Panc1 (cell line): ENCODE results near the gene WWOX. TPM values are rescaled to one million over a fixed set of nuclear protein-coding genes. Genes with fewer than 3 reads are reported as not detected.

ENCODE experiments used
- ATAC-seq: fragments of 200-7000 bp; cut with Tn5 transposase; 2 replicates; pipeline ENCODE4 v1.9.1; 2020; ENCODE audit warnings: mild to moderate bottlenecking, moderate library complexity
- BruUV-seq: library from RNA; stranded (reverse); fragments of 400-500 nt; replicated peaks from 2 replicates; lab custom pipeline; 2021; lab: Mats Ljungman, UMichigan
- CTCF ChIA-PET: fragments of 300-600 bp; sonication (Branson Sonifier 250); formaldehyde crosslinking; loops from one replicate; lab custom pipeline; 2022; ENCODE audit warnings: antibody characterized with exemption; lab: Charles Lee
- POLR2A ChIA-PET: fragments of 300-600 bp; sonication (Branson Sonifier 250); formaldehyde crosslinking; loops from one replicate; lab custom pipeline; 2022; ENCODE audit warnings: antibody characterized with exemption; lab: Charles Lee
- DNase-seq: peaks from one replicate; pipeline ENCODE4 v3.0.0-alpha.2; 2010; ENCODE audit warnings: low read depth, low spot score
- H3K27ac ChIP-seq: 2 replicates; pipeline ENCODE4 v1.5.1; 2011; ENCODE audit warnings: mild to moderate bottlenecking, low read length, inconsistent platforms
- H3K27me3 ChIP-seq: fragments of 200-500 bp; sonication (Bioruptor generic); 2 replicates; pipeline ENCODE4 v1.6.0; 2014; ENCODE audit warnings: low read length, inconsistent platforms; ENCODE audit not compliant: control insufficient read depth, insufficient read depth
- H3K36me3 ChIP-seq: fragments of 200-500 bp; sonication (Bioruptor generic); 2 replicates; pipeline ENCODE4 v1.5.1; 2014; ENCODE audit warnings: inconsistent platforms, mild to moderate bottlenecking, low read length, moderate library complexity; ENCODE audit not compliant: control insufficient read depth, insufficient read depth
- H3K4me1 ChIP-seq: 2 replicates; pipeline ENCODE4 v1.5.1; 2011; ENCODE audit warnings: inconsistent platforms, mild to moderate bottlenecking, low read length, moderate library complexity; ENCODE audit not compliant: control insufficient read depth, insufficient read depth
- H3K4me3 ChIP-seq, 2 experiments: 2 replicates each; pipeline ENCODE4 v1.5.1; 2011 to 2012; ENCODE audit warnings: low read depth in 2 of 2, low read length in 2 of 2, mild to moderate bottlenecking in 2 of 2, inconsistent platforms in 1 of 2, moderate library complexity in 1 of 2
- H3K9me3 ChIP-seq: fragments of 200-500 bp; sonication (Bioruptor generic); 2 replicates; pipeline ENCODE4 v1.5.1; 2014; ENCODE audit warnings: low read depth, mild to moderate bottlenecking, inconsistent platforms, low read length, moderate library complexity; ENCODE audit not compliant: control insufficient read depth, insufficient read depth
- POLR2AphosphoS5 ChIP-seq: IDR thresholded peaks from 2 replicates; pipeline ENCODE4 v1.6.1; 2012; ENCODE audit warnings: mild to moderate bottlenecking, low read depth, low read length, moderate library complexity
- REST ChIP-seq, 2 experiments: IDR thresholded peaks; 2 replicates each; pipeline ENCODE4 v1.6.1; 2011 to 2012; ENCODE audit warnings: low read depth in 2 of 2, control low read depth in 1 of 2, low read length in 1 of 2, mild to moderate bottlenecking in 1 of 2, moderate library complexity in 1 of 2; ENCODE audit not compliant: insufficient read depth in 1 of 2
- SIN3A ChIP-seq: IDR thresholded peaks from 2 replicates; pipeline ENCODE4 v1.6.1; 2012; ENCODE audit warnings: low read depth, mild to moderate bottlenecking, low read length, moderate library complexity, borderline replicate concordance; ENCODE audit not compliant: insufficient read depth
- TCF7L2 ChIP-seq: IDR thresholded peaks from 2 replicates; pipeline ENCODE4 v1.6.1; 2011; ENCODE audit warnings: mild to moderate bottlenecking, low read depth, low read length, inconsistent platforms
- in situ Hi-C: cut with HindIII; loops from 2 replicates; pipeline ENCODE4 v1.10.0; 2016; ENCODE audit warnings: low sequenced_read_pairs, low pct_unique_long_range_greater_than_20kb
- intact Hi-C: fragments of 100-400 bp; cut with micrococcal nuclease; formaldehyde crosslinking; loops from one replicate; pipeline ENCODE4 v1.10.0; 2022; ENCODE audit not compliant: unreplicated experiment
- total RNA-seq: library from RNA; stranded (reverse); gene quantifications from one replicate; pipeline ENCODE4 v1.2.1, GENCODE V29; 2021; ENCODE audit not compliant: unreplicated experiment
- TF ChIP-seq, protein P1 (sequence below): fragments of 450-650 bp; IDR thresholded peaks from 2 replicates; pipeline ENCODE4 v1.5.1; 2017; ENCODE audit warnings: mild to moderate bottlenecking

The WWOX gene
- total RNA-seq, 1 experiment from 2014 or later: 12.5 TPM

GRCh38 chr16:78179666-78180065 lies 80.2 kb downstream of the WWOX start:
- POLR2A ChIA-PET: no interaction called here
- H3K9me3 ChIP-seq: no peaks in the 10 kb centered on the region
- peaks cover 10% of the 10 kb centered on the region; the same call in 1 of the 2 replicates for H3K4me1 ChIP-seq
- DNase-seq (no peak), ATAC-seq (no peak)
- intact Hi-C loops: no loop called here
- in situ Hi-C loops: no loop called here
- H3K4me3 ChIP-seq: no peak overlapping the region
- CTCF ChIA-PET: no interaction called here
- H3K27me3 ChIP-seq: no peaks in the 10 kb centered on the region
- no peaks in the 10 kb centered on the region for H3K36me3 ChIP-seq
- no peak overlapping the region for H3K27ac ChIP-seq
- BruUV-seq: no TSS peak
- TF ChIP-seq POLR2AphosphoS5: no peak
- no peak for TF ChIP-seq TCF7L2
- TF ChIP-seq, protein P1, sequence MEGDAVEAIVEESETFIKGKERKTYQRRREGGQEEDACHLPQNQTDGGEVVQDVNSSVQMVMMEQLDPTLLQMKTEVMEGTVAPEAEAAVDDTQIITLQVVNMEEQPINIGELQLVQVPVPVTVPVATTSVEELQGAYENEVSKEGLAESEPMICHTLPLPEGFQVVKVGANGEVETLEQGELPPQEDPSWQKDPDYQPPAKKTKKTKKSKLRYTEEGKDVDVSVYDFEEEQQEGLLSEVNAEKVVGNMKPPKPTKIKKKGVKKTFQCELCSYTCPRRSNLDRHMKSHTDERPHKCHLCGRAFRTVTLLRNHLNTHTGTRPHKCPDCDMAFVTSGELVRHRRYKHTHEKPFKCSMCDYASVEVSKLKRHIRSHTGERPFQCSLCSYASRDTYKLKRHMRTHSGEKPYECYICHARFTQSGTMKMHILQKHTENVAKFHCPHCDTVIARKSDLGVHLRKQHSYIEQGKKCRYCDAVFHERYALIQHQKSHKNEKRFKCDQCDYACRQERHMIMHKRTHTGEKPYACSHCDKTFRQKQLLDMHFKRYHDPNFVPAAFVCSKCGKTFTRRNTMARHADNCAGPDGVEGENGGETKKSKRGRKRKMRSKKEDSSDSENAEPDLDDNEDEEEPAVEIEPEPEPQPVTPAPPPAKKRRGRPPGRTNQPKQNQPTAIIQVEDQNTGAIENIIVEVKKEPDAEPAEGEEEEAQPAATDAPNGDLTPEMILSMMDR: no peak
- TF ChIP-seq SIN3A: no peak
- no peak for TF ChIP-seq REST (IDR thresholded peaks at IDR 0.05; ENCODE audit: insufficient read depth in 1 of 2, low read depth in 2 of 2, low read length in 1 of 2)

- no peak overlapping the region for H3K27ac ChIP-seq
- H3K36me3 ChIP-seq: no peaks in the 10 kb centered on the region
- ChIA-PET POLR2A (no interaction called here), CTCF (no interaction called here)
- H3K4me3 ChIP-seq: no peak overlapping the region
- no peak for TF ChIP-seq SIN3A
- TF ChIP-seq, protein P1: no peak
- no peak for TF ChIP-seq REST (IDR thresholded peaks at IDR 0.05; ENCODE audit: insufficient read depth in 1 of 2, low read depth in 2 of 2, low read length in 1 of 2)
- no peaks in the 10 kb centered on the region for H3K27me3 ChIP-seq
- DNase-seq (no peak), ATAC-seq (no peak)
- no peaks in the 10 kb centered on the region for H3K9me3 ChIP-seq
- in situ Hi-C loops: no loop called here
- intact Hi-C loops: no loop called here
- BruUV-seq: no TSS peak
- H3K4me1 ChIP-seq: peaks cover 10% of the 10 kb centered on the region; the same call in 1 of the 2 replicates
Measured at GRCh38 chr16:78180349-78180748, 80.9 kb downstream of the WWOX start.
